Smooth muscle cell (in vitro differentiated cells): ENCODE results near the gene PRKCQ. TPM values are rescaled to one million over a fixed set of nuclear protein-coding genes. Genes with fewer than 3 reads are reported as not detected.

Experiments
- DNase-seq: peaks from one replicate; lab custom pipeline; 2025; ENCODE audit not compliant: unreplicated experiment; lab: John Stamatoyannopoulos, UW
- H2AFZ ChIP-seq: fragments of 200-600 bp; sonication (generic); 2 replicates; pipeline ENCODE4 v1.6.0; 2016; ENCODE audit warnings: antibody characterized with exemption, low read depth, mild to moderate bottlenecking
- H3F3A ChIP-seq: fragments of 200-600 bp; sonication (generic); 2 replicates; pipeline ENCODE4 v1.6.0; 2017; ENCODE audit warnings: antibody characterized with exemption, low read depth
- H3K27ac ChIP-seq: fragments of 200-600 bp; sonication (generic); 2 replicates; pipeline ENCODE4 v1.5.1; 2016; ENCODE audit warnings: low read depth, mild to moderate bottlenecking
- H3K27me3 ChIP-seq: fragments of 200-600 bp; sonication (generic); 2 replicates; pipeline ENCODE4 v1.6.1; 2016; ENCODE audit warnings: low read depth, mild to moderate bottlenecking
- H3K36me3 ChIP-seq: fragments of 200-600 bp; sonication (generic); 2 replicates; pipeline ENCODE4 v1.5.1; 2016; ENCODE audit warnings: low read depth
- H3K4me1 ChIP-seq: fragments of 200-600 bp; sonication (generic); 2 replicates; pipeline ENCODE4 v1.5.1; 2016; ENCODE audit warnings: low read depth
- H3K4me2 ChIP-seq: fragments of 200-600 bp; sonication (generic); 2 replicates; pipeline ENCODE4 v1.6.0; 2016; ENCODE audit warnings: mild to moderate bottlenecking
- H3K4me3 ChIP-seq: fragments of 200-600 bp; sonication (generic); 2 replicates; pipeline ENCODE4 v1.5.1; 2016; ENCODE audit warnings: mild to moderate bottlenecking
- H3K79me2 ChIP-seq: fragments of 200-600 bp; sonication (generic); 2 replicates; pipeline ENCODE4 v1.6.0; 2016; ENCODE audit warnings: low read depth, mild to moderate bottlenecking
- H3K9ac ChIP-seq: fragments of 200-600 bp; sonication (generic); 2 replicates; pipeline ENCODE4 v1.6.0; 2016; ENCODE audit warnings: low read depth
- H3K9me3 ChIP-seq: fragments of 200-600 bp; sonication (generic); replicated peaks from 2 replicates; pipeline ENCODE4 v1.5.1; 2016; ENCODE audit warnings: low read depth
- H4K20me1 ChIP-seq: fragments of 200-600 bp; sonication (generic); 2 replicates; pipeline ENCODE4 v1.6.0; 2016; ENCODE audit warnings: low read depth
- WGBS: methylation state at CpG from one replicate; pipeline ENCODE4 v1.1.7; 2016; ENCODE audit warnings: low lambda C conversion rate; 5-methylcytosine and 5-hydroxymethylcytosine counted together
- polyA plus RNA-seq: library from polyadenylated mRNA; unstranded; fragments of >200 nt; fragmentation: Nextera tagmentation; extraction: Ambion mirVana; gene quantifications from 2 replicates; pipeline ENCODE4 v1.2.1, GENCODE V29; 2016
- total RNA-seq: library from RNA; depleted of rRNA; stranded (reverse); fragments of >200 nt; gene quantifications from 2 replicates; pipeline ENCODE4 v1.2.3, GENCODE V29; 2014
- TF ChIP-seq, protein P1 (sequence below): fragments of 200-600 bp; sonication (generic); IDR thresholded peaks from 2 replicates; pipeline ENCODE4 v1.5.1; 2017; ENCODE audit warnings: borderline replicate concordance, mild to moderate bottlenecking, antibody characterized with exemption; ENCODE audit not compliant: insufficient read depth, poor library complexity, severe bottlenecking

Gene PRKCQ
- total and polyA plus RNA-seq, 2 experiments from 2014 or later = 0.27 to 0.38 TPM

DNA sequence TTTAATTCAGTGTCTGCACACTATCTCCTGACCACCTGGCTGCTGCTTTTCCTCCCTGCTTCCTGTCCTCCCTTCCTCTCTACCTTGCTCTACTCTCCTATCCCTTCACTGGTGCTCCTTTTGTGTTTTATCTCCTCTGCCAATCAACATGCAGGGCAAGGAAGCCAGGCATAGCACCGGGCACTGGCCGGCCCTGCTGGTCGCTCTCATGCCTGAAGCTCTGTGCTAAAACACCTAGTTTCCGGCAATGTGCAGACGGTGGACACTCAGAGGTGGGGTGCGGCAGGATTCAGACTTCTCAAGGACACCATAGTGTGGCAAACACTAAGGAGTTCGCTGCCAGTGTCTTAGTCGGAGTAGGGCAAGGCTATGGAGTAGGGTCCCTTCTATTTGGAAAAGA lies 177.1 kb downstream of the PRKCQ start:
- Histone ChIP-seq H3K4me2 (no peak overlapping the region), H3K4me1 (peaks cover 4% of the 10 kb centered on the region), H3K36me3 (no peaks in the 10 kb centered on the region), H3K79me2 (no peaks in the 10 kb centered on the region), H3K27me3 (no peaks in the 10 kb centered on the region), H3F3A (no peaks in the 10 kb centered on the region), H3K4me3 (no peak overlapping the region), H3K27ac (no peak overlapping the region), H3K9me3 (no peaks in the 10 kb centered on the region), H4K20me1 (no peaks in the 10 kb centered on the region), H2AFZ (no peak overlapping the region), H3K9ac (no peak overlapping the region)
- no peak for DNase-seq
- TF ChIP-seq, protein P1, sequence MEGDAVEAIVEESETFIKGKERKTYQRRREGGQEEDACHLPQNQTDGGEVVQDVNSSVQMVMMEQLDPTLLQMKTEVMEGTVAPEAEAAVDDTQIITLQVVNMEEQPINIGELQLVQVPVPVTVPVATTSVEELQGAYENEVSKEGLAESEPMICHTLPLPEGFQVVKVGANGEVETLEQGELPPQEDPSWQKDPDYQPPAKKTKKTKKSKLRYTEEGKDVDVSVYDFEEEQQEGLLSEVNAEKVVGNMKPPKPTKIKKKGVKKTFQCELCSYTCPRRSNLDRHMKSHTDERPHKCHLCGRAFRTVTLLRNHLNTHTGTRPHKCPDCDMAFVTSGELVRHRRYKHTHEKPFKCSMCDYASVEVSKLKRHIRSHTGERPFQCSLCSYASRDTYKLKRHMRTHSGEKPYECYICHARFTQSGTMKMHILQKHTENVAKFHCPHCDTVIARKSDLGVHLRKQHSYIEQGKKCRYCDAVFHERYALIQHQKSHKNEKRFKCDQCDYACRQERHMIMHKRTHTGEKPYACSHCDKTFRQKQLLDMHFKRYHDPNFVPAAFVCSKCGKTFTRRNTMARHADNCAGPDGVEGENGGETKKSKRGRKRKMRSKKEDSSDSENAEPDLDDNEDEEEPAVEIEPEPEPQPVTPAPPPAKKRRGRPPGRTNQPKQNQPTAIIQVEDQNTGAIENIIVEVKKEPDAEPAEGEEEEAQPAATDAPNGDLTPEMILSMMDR = no peak
- 93% methylated on average over 8 of the region's 8 CpGs for WGBS

GRCh38 chr10:6402349-6402709 lies 177.7 kb downstream of the PRKCQ start:
- Histone ChIP-seq H3K4me1 (peaks cover 4% of the 10 kb centered on the region), H3K4me3 (no peak overlapping the region), H3K36me3 (no peaks in the 10 kb centered on the region), H3K9me3 (no peaks in the 10 kb centered on the region), H2AFZ (no peak overlapping the region), H3K9ac (no peak overlapping the region), H3K4me2 (no peak overlapping the region), H4K20me1 (no peaks in the 10 kb centered on the region), H3K27ac (no peak overlapping the region), H3F3A (no peaks in the 10 kb centered on the region), H3K27me3 (no peaks in the 10 kb centered on the region), H3K79me2 (no peaks in the 10 kb centered on the region)
- DNase-seq = no peak
- TF ChIP-seq, protein P1 = no peak
- WGBS = 80% methylated on average over 9 of the region's 9 CpGs

DNA sequence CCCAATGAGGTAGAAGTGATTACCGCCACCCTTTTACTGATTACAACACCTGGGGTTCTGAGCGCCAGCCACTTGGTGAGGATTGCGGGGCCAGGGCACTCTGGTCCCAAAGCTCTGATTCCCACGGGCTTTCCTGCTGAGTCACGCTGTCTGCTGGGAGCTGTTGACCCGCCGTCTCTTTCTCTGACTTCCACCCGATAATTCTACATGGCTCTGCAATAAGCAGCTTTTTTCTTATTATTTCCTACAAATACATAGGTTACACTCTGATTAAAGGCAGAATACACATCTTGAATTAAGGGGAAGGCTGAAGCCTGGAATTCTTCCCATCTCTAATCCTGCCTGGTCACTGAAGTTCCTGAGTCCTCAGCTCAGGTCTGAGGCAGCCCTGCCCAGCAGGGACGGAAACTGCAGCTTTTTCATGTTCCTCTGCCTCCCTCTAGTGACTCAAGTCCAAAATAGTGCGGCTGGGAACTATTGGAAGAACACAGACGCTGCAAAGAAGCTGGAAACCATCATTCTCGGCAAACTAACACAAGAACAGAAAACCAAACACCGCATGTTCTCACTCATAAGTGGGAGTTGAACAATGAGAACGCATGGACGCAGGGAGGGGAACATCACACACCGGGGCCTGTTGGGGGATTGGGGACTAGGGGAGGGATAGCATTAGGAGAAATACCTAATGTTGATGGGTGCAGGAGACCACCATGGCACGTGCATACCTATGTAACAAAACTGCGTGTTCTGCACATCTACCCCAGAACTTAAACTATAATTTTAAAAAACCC lies 178.3 kb downstream of the PRKCQ start:
- Histone ChIP-seq H2AFZ (peak overlapping the region; percentile 46), H3K27me3 (no peaks in the 10 kb centered on the region), H3K4me2 (peak overlapping the region; percentile 84), H3K36me3 (no peaks in the 10 kb centered on the region), H3K27ac (peak overlapping the region; percentile 58), H3F3A (no peaks in the 10 kb centered on the region), H3K4me1 (peaks cover 4% of the 10 kb centered on the region), H3K9ac (no peak overlapping the region), H3K9me3 (no peaks in the 10 kb centered on the region), H3K79me2 (no peaks in the 10 kb centered on the region), H3K4me3 (peak overlapping the region; percentile 49), H4K20me1 (no peaks in the 10 kb centered on the region)
- 12% methylated on average over 18 of the region's 18 CpGs for WGBS
- TF ChIP-seq, protein P1 = peak; percentile 82
- DNase-seq = peak; percentile 17
